ENCODE results near the gene POLR2H.

Gene POLR2H

GRCh38 chr3:184351511-184352148 lies 9.9 kb upstream of the POLR2H start:
- no peak for TF ChIP-seq CTCF (IDR thresholded peaks at IDR 0.05; ENCODE audit: low read depth, low read length, missing control alignments)
- no peak for DNase-seq (ENCODE audit: extremely low read depth, low read depth)
- H3K4me3 ChIP-seq (replicated peaks; ENCODE audit: low read depth, low read length), result no peak overlapping the region

GRCh38 chr3:184352149-184352785 lies 9.2 kb upstream of the POLR2H start:
- DNase-seq (ENCODE audit: extremely low read depth, low read depth), result no peak
- no peak overlapping the region for H3K4me3 ChIP-seq (replicated peaks; ENCODE audit: low read depth, low read length)
- TF ChIP-seq CTCF (IDR thresholded peaks at IDR 0.05; ENCODE audit: low read depth, low read length, missing control alignments), result no peak

- no peak for TF ChIP-seq CTCF (IDR thresholded peaks at IDR 0.05; ENCODE audit: low read depth, low read length, missing control alignments)
- no peak overlapping the region for H3K4me3 ChIP-seq (replicated peaks; ENCODE audit: low read depth, low read length)
- no peak for DNase-seq (ENCODE audit: extremely low read depth, low read depth)
Measured at GRCh38 chr3:184352897-184353545, 8.5 kb upstream of the POLR2H start.

DNA sequence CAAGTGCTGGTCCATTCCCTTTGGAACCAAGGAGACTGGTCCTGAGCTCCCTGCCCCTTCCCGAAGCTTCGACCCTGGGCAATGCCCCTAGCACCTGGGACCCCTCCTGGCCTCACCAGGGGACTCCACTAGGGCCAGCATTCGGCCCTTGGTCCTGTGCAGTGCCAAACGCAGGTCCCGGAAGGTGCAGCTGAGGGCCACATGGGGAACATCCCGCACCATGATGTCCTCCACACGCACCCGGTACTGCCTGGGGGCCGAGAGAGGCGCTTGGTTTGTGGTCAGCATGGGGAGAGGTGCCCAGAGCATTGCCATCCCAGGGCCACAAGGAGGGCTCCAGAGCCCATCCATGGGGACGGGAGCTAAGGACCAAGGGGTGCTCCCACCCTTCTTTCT lies 8.0 kb upstream of the POLR2H start:
- TF ChIP-seq CTCF (IDR thresholded peaks at IDR 0.05; ENCODE audit: low read depth, low read length, missing control alignments), result no peak
- DNase-seq (ENCODE audit: extremely low read depth, low read depth), result no peak
- no peak overlapping the region for H3K4me3 ChIP-seq (replicated peaks; ENCODE audit: low read depth, low read length)

GRCh38 chr3:184354121-184354728 lies 7.3 kb upstream of the POLR2H start:
- no peak for DNase-seq (ENCODE audit: extremely low read depth, low read depth)
- H3K4me3 ChIP-seq (replicated peaks; ENCODE audit: low read depth, low read length), result no peak overlapping the region
- peak; percentile 78 for TF ChIP-seq CTCF (IDR thresholded peaks at IDR 0.05; ENCODE audit: low read depth, low read length, missing control alignments)

DNA sequence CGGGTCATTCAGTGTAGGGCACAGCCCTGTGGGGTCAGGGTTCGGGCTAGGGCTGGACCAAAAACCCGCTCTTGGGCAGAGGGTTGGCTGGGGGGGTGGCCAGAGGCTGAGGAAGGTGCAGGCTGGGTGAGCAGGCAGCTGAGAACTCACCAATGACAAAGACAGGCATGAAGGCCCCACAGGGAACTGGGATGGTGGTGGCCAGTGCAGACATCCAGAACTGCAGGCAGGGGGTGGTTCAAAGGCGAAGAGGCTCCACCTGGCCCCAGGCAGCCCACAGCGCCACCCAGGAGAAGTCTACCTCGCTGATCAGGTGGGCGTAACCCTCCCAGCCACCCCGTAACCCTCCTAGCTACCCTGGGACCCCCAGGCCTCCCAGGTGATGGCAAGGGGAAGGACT lies 6.8 kb upstream of the POLR2H start:
- DNase-seq (ENCODE audit: extremely low read depth, low read depth), result no peak
- TF ChIP-seq CTCF (IDR thresholded peaks at IDR 0.05; ENCODE audit: low read depth, low read length, missing control alignments), result no peak
- H3K4me3 ChIP-seq (replicated peaks; ENCODE audit: low read depth, low read length), result no peak overlapping the region

Data from HFF-Myc (cell line).